ENCODE data around the gene RDH12.

The RDH12 gene

GRCh38 chr14:67725171-67725570, 23.5 kb downstream of the RDH12 start:
- TF ChIP-seq NFIC (IDR thresholded peaks at IDR 0.05) (no peak), CEBPB (IDR thresholded peaks at IDR 0.05) (no peak), TAF1 (IDR thresholded peaks at IDR 0.05; ENCODE audit: low read depth) (no peak), RAD21 (IDR thresholded peaks at IDR 0.05; ENCODE audit: low read depth) (no peak), EP300 (IDR thresholded peaks at IDR 0.05; ENCODE audit: borderline replicate concordance) (no peak), EGR1 (IDR thresholded peaks at IDR 0.05) (no peak), FOXM1 (IDR thresholded peaks at IDR 0.05; ENCODE audit: borderline replicate concordance, low read depth) (no peak), YY1 (IDR thresholded peaks at IDR 0.05; ENCODE audit: low read depth) (no peak), TCF12 (IDR thresholded peaks at IDR 0.05; ENCODE audit: low read depth) (no peak), REST (IDR thresholded peaks at IDR 0.05; ENCODE audit: low read depth) (no peak), MAX (IDR thresholded peaks at IDR 0.05) (no peak), USF1 (IDR thresholded peaks at IDR 0.05) (no peak), CREB1 (IDR thresholded peaks at IDR 0.05; ENCODE audit: low read depth) (no peak)

GRCh38 chr14:67727361-67727760, 25.7 kb downstream of the RDH12 start:
- TF ChIP-seq EP300 (IDR thresholded peaks at IDR 0.05; ENCODE audit: borderline replicate concordance) = no peak
- TF ChIP-seq YY1 (IDR thresholded peaks at IDR 0.05; ENCODE audit: low read depth) = no peak
- no peak for TF ChIP-seq MAX (IDR thresholded peaks at IDR 0.05)
- no peak for TF ChIP-seq CREB1 (IDR thresholded peaks at IDR 0.05; ENCODE audit: low read depth)
- no peak for TF ChIP-seq RAD21 (IDR thresholded peaks at IDR 0.05; ENCODE audit: low read depth)
- no peak for TF ChIP-seq REST (IDR thresholded peaks at IDR 0.05; ENCODE audit: low read depth)
- TF ChIP-seq TEAD4 (IDR thresholded peaks at IDR 0.05) = no peak
- TF ChIP-seq FOXM1 (IDR thresholded peaks at IDR 0.05; ENCODE audit: borderline replicate concordance, low read depth) = no peak
- TF ChIP-seq NFIC (IDR thresholded peaks at IDR 0.05) = no peak
- TF ChIP-seq TAF1 (IDR thresholded peaks at IDR 0.05; ENCODE audit: low read depth) = no peak
- TF ChIP-seq TCF12 (IDR thresholded peaks at IDR 0.05; ENCODE audit: low read depth) = no peak
- no peak for TF ChIP-seq CEBPB (IDR thresholded peaks at IDR 0.05)
- TF ChIP-seq ZBTB7A (IDR thresholded peaks at IDR 0.05; ENCODE audit: low read depth) = no peak
- TF ChIP-seq USF1 (IDR thresholded peaks at IDR 0.05) = no peak
- no peak for TF ChIP-seq EGR1 (IDR thresholded peaks at IDR 0.05)

- TF ChIP-seq NFIC (IDR thresholded peaks at IDR 0.05) = no peak
- TF ChIP-seq USF1 (IDR thresholded peaks at IDR 0.05) = no peak
- TF ChIP-seq TCF12 (IDR thresholded peaks at IDR 0.05; ENCODE audit: low read depth) = no peak
- TF ChIP-seq CEBPB (IDR thresholded peaks at IDR 0.05) = no peak
- TF ChIP-seq TAF1 (IDR thresholded peaks at IDR 0.05; ENCODE audit: low read depth) = no peak
- TF ChIP-seq ZBTB7A (IDR thresholded peaks at IDR 0.05; ENCODE audit: low read depth) = no peak
- no peak for TF ChIP-seq MAX (IDR thresholded peaks at IDR 0.05)
- TF ChIP-seq FOXM1 (IDR thresholded peaks at IDR 0.05; ENCODE audit: borderline replicate concordance, low read depth) = no peak
- no peak for TF ChIP-seq TEAD4 (IDR thresholded peaks at IDR 0.05)
- no peak for TF ChIP-seq RAD21 (IDR thresholded peaks at IDR 0.05; ENCODE audit: low read depth)
- TF ChIP-seq YY1 (IDR thresholded peaks at IDR 0.05; ENCODE audit: low read depth) = no peak
- no peak for TF ChIP-seq EP300 (IDR thresholded peaks at IDR 0.05; ENCODE audit: borderline replicate concordance)
- TF ChIP-seq EGR1 (IDR thresholded peaks at IDR 0.05) = no peak
- no peak for TF ChIP-seq REST (IDR thresholded peaks at IDR 0.05; ENCODE audit: low read depth)
- no peak for TF ChIP-seq CREB1 (IDR thresholded peaks at IDR 0.05; ENCODE audit: low read depth)
Measured at GRCh38 chr14:67728258-67728657, 26.6 kb downstream of the RDH12 start.

Measured in Ishikawa (cell line).